ENCODE measurements around the gene AGPS.
"Not testable (repeated sequence)": the region's sequence is repeated elsewhere in the genome, so short reads cannot be mapped to it uniquely, and the experiment has no call there.

Gene AGPS

DNA sequence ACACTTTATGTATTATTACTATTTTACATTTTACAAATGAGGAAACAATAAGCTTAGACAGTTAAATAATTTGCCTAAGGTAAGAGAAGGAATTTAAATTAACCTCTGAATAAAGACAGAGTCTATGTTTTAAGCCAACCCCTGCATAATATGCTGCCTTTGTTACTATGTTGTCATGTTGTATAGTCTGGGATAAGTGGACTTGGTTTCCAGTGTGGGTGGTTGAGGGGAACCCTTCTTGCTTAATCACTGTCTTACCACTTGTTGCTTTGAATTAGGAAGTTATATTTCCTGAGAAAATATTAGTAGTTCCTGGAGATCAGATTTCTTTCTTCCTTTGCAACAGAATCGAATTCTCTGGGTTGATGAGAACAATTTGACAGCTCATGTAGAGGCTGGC, 52.6 kb downstream of the AGPS start:
- Mint-ChIP-seq H3K9me3 (no peaks in the 10 kb centered on the region), H3K4me1 (ENCODE audit: low read depth in 2 of 2) (no peaks in the 10 kb centered on the region), H3K27me3 (no peaks in the 10 kb centered on the region), H3K27ac (no peak overlapping the region), H3K4me3 (no peak overlapping the region), H3K36me3 (ENCODE audit: insufficient read depth) (peaks cover 23% of the 10 kb centered on the region)
- ATAC-seq (replicated peaks) (no peak), DNase-seq (no peak)

DNA sequence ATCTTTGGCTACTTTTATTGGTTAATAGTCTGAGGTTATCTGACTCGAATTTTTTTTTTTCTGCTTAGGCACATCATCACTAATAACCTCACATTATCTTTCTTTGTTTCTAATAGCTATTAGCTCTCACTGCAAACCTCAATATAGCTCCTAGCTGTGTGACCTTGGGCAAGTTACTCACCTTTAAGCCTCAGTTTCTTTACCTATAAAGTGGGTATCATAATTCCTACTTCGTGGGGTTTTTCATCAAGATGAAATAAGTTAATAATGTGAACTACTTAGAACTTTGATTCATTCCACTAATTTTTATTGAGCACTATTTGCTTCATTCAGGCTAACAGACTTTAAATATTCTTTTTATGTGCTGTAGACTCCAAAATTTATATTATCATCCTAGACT, 55.5 kb downstream of the AGPS start:
- H3K36me3 Mint-ChIP-seq (ENCODE audit: insufficient read depth): peaks cover 12% of the 10 kb centered on the region

DNA sequence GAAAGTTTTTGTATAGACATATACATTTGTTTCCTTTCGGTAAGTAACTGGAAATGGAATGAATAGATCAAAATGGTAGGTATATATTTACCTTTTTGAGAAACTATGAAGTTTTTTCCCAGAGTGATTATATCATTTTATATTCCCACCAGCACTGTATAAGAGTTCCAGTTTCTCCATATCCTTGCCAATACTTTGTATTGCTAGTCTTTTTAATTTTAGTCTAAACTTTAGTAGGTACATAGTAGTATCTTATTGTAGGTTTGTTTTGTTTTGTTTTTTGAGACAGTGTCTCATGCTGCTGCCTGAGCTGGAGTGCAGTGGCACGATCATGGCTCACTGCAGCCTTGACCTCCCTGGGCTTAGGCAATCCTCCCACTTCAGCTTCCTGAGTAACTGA, 56.6 kb downstream of the AGPS start:
- ATAC-seq (replicated peaks): no peak
- peaks cover 15% of the 10 kb centered on the region for H3K36me3 Mint-ChIP-seq (ENCODE audit: insufficient read depth)
- H3K9me3 Mint-ChIP-seq: no peaks in the 10 kb centered on the region

More for the DNA sequence above, 55.5 kb downstream of the AGPS start:
- DNase-seq: no peak
- ATAC-seq (replicated peaks): no peak
- H3K4me1 Mint-ChIP-seq (ENCODE audit: low read depth in 2 of 2): peaks cover 0 to 1% of the 10 kb centered on the region in 2 donors
- no peak overlapping the region for H3K4me3 Mint-ChIP-seq
- no peaks in the 10 kb centered on the region for H3K27me3 Mint-ChIP-seq
- H3K27ac Mint-ChIP-seq: no peak overlapping the region
- H3K9me3 Mint-ChIP-seq: no peaks in the 10 kb centered on the region

GRCh38 chr2:177455187-177455586, 62.6 kb downstream of the AGPS start:
- Mint-ChIP-seq H3K4me1 (ENCODE audit: low read depth in 2 of 2) (peaks cover 0 to 1% of the 10 kb centered on the region in 2 donors), H3K9me3 (no peaks in the 10 kb centered on the region), H3K4me3 (no peak overlapping the region), H3K27me3 (no peaks in the 10 kb centered on the region), H3K27ac (no peak overlapping the region), H3K36me3 (ENCODE audit: insufficient read depth) (peaks cover 21% of the 10 kb centered on the region)
- no peak for DNase-seq
- no peak for ATAC-seq (replicated peaks)

More for the DNA sequence above, 56.6 kb downstream of the AGPS start:
- Mint-ChIP-seq H3K4me1 (ENCODE audit: low read depth in 2 of 2) (peaks cover 0 to 1% of the 10 kb centered on the region in 2 donors), H3K27ac (no peak overlapping the region), H3K4me3 (no peak overlapping the region), H3K27me3 (no peaks in the 10 kb centered on the region)
- DNase-seq: no peak

- not testable (repeated sequence) for H3K9me3 Mint-ChIP-seq; H3K4me1 Mint-ChIP-seq (ENCODE audit: low read depth in 2 of 2); DNase-seq; H3K4me3 Mint-ChIP-seq; ATAC-seq (replicated peaks); H3K27me3 Mint-ChIP-seq; H3K27ac Mint-ChIP-seq
- peaks cover 23% of the 10 kb centered on the region for H3K36me3 Mint-ChIP-seq (ENCODE audit: insufficient read depth)
These were observed 67.2 kb downstream of the AGPS start for GRCh38 chr2:177459756-177460155.

GRCh38 chr2:177460973-177461585, 68.5 kb downstream of the AGPS start:
- Mint-ChIP-seq H3K36me3 (ENCODE audit: insufficient read depth) (peaks cover 17% of the 10 kb centered on the region), H3K9me3 (no peaks in the 10 kb centered on the region), H3K4me3 (no peak overlapping the region), H3K4me1 (ENCODE audit: low read depth in 2 of 2) (no peaks in the 10 kb centered on the region), H3K27ac (no peak overlapping the region), H3K27me3 (no peaks in the 10 kb centered on the region)
- ATAC-seq (replicated peaks) (no peak), DNase-seq (no peak)

DNA sequence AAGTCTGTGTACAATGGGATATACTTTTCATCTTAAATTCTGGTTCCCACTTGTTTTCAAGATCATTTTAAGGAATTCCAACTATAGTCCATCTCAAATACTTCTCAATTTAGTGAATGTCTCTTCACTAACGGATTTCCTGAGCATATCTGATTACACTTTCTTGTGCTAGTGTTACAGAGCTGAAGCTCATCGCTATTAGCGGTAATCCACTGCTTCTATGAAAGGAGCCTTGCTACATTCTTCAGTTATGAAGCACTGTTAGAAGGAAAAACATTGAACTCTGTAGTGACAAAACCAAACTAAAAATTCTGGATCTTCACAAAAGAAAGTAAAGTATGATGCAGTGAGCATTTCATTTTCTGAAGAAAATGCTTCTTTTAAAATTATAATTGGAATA, 72.0 kb downstream of the AGPS start:
- DNase-seq (no peak), ATAC-seq (replicated peaks) (no peak)
- Mint-ChIP-seq H3K36me3 (ENCODE audit: insufficient read depth) (peaks cover 16% of the 10 kb centered on the region), H3K9me3 (no peaks in the 10 kb centered on the region), H3K27ac (no peak overlapping the region), H3K4me1 (ENCODE audit: low read depth in 2 of 2) (peaks cover 0 to 3% of the 10 kb centered on the region in 2 donors), H3K27me3 (no peaks in the 10 kb centered on the region), H3K4me3 (no peak overlapping the region)

DNA sequence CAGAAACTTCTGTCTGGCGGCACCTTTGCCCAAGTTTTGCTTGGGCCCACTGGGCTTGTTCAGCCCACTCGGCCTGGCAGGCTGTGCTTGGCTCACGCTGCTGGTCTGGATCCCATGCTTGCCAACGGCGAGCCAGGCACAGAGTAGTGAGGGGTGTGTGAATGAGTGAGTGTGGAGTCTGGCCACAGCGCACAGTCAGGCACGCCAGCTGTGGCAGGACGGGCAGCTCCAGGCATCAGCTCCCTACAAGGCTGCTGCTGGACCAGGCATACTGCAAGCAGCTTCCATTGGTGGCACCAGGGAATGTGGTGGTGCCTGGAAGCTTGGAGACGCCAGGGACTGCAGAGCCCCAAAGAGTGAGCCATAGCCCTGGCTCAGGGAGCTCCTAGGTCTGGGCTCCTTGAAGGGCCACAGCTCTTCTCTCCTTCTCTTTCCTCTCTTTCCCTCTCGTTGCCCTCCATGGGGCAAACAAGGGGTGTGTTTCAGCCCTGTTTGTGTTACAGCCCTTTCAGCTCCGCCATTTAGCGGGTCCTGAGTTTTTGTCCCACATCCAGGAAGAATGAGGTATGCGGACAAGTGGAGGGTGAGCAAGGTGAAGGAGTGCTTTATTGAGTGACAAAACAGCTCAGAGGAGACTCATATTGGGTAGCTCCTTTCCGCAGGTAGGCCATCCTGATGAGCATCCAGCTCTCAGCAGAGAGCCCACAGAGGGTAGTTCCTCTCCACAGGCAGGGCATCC, 73.0 kb downstream of the AGPS start:
- Mint-ChIP-seq H3K27ac (no peak overlapping the region), H3K27me3 (no peaks in the 10 kb centered on the region), H3K9me3 (no peaks in the 10 kb centered on the region), H3K4me1 (ENCODE audit: low read depth in 2 of 2) (peaks cover 0 to 3% of the 10 kb centered on the region in 2 donors), H3K4me3 (no peak overlapping the region), H3K36me3 (ENCODE audit: insufficient read depth) (peaks cover 16% of the 10 kb centered on the region)
- no peak for ATAC-seq (replicated peaks)
- DNase-seq: no peak

DNA sequence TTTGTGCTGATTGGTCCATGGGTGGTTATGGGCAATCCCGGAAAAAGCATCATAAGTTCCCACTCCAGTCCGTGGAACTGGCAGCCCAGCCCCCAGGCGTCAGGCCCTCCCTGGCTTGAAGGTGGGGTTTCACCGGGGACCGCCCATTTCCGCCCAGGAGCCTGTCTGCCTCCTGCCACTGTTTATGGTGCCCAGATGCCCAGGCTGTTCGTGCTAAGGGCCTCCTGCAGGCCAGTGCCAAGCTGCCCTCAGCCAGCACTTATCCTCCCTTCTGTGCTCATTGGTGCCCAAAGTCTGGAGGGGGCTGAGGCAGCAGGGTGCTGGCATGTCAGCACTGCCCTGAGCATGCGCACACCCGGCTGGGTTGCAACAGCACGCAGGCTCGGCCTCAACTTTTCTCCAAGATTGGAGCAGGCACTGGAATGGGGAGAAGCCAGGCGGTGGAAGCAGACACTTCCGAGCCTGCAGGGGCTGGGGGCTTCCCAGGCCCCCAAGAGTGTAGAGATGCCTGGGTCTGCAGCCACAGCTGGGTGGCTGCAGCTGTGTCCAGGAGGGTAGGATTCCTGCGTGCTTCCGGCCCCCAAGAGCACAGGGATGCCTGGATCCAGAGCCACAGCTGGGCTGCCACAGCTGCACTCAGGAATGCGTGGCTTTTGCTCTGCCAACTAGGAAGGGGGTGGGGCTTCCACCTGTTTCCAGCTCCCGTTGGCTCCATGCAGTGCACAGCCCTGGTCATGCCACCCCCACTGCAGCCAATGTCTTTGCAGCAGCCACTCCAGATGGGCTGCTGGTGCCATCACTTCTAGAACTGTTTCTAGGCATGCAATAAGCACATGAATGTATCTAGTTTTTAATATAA, 74.0 kb downstream of the AGPS start:
- Mint-ChIP-seq H3K4me1 (ENCODE audit: low read depth in 2 of 2) (peaks cover 0 to 3% of the 10 kb centered on the region in 2 donors), H3K4me3 (no peak overlapping the region), H3K9me3 (no peaks in the 10 kb centered on the region), H3K36me3 (ENCODE audit: insufficient read depth) (peaks cover 12% of the 10 kb centered on the region), H3K27me3 (no peaks in the 10 kb centered on the region), H3K27ac (no peak overlapping the region)
- no peak for DNase-seq
- no peak for ATAC-seq (replicated peaks)

GRCh38 chr2:177467646-177468045, 75.1 kb downstream of the AGPS start:
- DNase-seq: no peak
- no peak for ATAC-seq (replicated peaks)
- no peaks in the 10 kb centered on the region for H3K27me3 Mint-ChIP-seq

GRCh38 chr2:177471990-177472389, 79.4 kb downstream of the AGPS start:
- H3K4me3 Mint-ChIP-seq: no peak overlapping the region
- no peak overlapping the region for H3K27ac Mint-ChIP-seq
- H3K27me3 Mint-ChIP-seq: no peaks in the 10 kb centered on the region
- no peak for DNase-seq
- H3K36me3 Mint-ChIP-seq (ENCODE audit: insufficient read depth): peaks cover 4% of the 10 kb centered on the region
- ATAC-seq (replicated peaks): no peak
- H3K4me1 Mint-ChIP-seq (ENCODE audit: low read depth in 2 of 2): no peaks in the 10 kb centered on the region
- H3K9me3 Mint-ChIP-seq: peaks cover 0 to 8% of the 10 kb centered on the region in 2 donors

More at GRCh38 chr2:177467646-177468045, 75.1 kb downstream of the AGPS start:
- peaks cover 0 to 4% of the 10 kb centered on the region in 2 donors for H3K9me3 Mint-ChIP-seq
- H3K4me1 Mint-ChIP-seq (ENCODE audit: low read depth in 2 of 2): peaks cover 0 to 3% of the 10 kb centered on the region in 2 donors
- H3K4me3 Mint-ChIP-seq: no peak overlapping the region
- H3K27ac Mint-ChIP-seq: no peak overlapping the region
- H3K36me3 Mint-ChIP-seq (ENCODE audit: insufficient read depth): peaks cover 9% of the 10 kb centered on the region

- no peaks in the 10 kb centered on the region for H3K36me3 Mint-ChIP-seq (ENCODE audit: insufficient read depth)
- no peaks in the 10 kb centered on the region for H3K27me3 Mint-ChIP-seq
- no peak overlapping the region for H3K27ac Mint-ChIP-seq
- peaks cover 0 to 8% of the 10 kb centered on the region in 2 donors for H3K9me3 Mint-ChIP-seq
- no peaks in the 10 kb centered on the region for H3K4me1 Mint-ChIP-seq (ENCODE audit: low read depth in 2 of 2)
- ATAC-seq (replicated peaks) (no peak), DNase-seq (no peak)
- H3K4me3 Mint-ChIP-seq: no peak overlapping the region
These were observed 81.7 kb downstream of the AGPS start for GRCh38 chr2:177474301-177474700.

- DNase-seq (no peak), ATAC-seq (replicated peaks) (no peak)
- Mint-ChIP-seq H3K36me3 (ENCODE audit: insufficient read depth) (peaks cover 5% of the 10 kb centered on the region), H3K27ac (no peak overlapping the region), H3K4me1 (ENCODE audit: low read depth in 2 of 2) (no peaks in the 10 kb centered on the region), H3K4me3 (no peak overlapping the region), H3K9me3 (peaks cover 0 to 8% of the 10 kb centered on the region in 2 donors), H3K27me3 (no peaks in the 10 kb centered on the region)
These were observed 82.4 kb downstream of the AGPS start for GRCh38 chr2:177474998-177475397.
